CD4-positive, alpha-beta T cell (primary cell): ENCODE results near the gene ITSN1. TPM values are rescaled to one million over a fixed set of nuclear protein-coding genes. Genes with fewer than 3 reads are reported as not detected.

Experiments
- ATAC-seq: fragments of 200-7000 bp; cut with Tn5 transposase; one replicate; pipeline ENCODE4 v1.10.0; 2022; ENCODE audit warnings: mild to moderate bottlenecking; ENCODE audit not compliant: poor library complexity
- CTCF ChIA-PET: fragments of 350-600 bp; sonication (Branson Sonifier 250); formaldehyde crosslinking; loops from one replicate; lab custom pipeline; 2021; ENCODE audit warnings: antibody characterized with exemption, inconsistent platforms; lab: Charles Lee
- POLR2A ChIA-PET: fragments of 350-600 bp; sonication (Branson Sonifier 250); formaldehyde crosslinking; loops from one replicate; lab custom pipeline; 2021; ENCODE audit warnings: antibody characterized with exemption, inconsistent platforms; lab: Charles Lee
- DNase-seq, 14 experiments: peaks; one replicate each; pipeline ENCODE4 v3.0.0-alpha.2; 2013 to 2020; ENCODE audit warnings: mixed read lengths in 2 of 14
- H3K27ac ChIP-seq, 2 donors: one replicate each; pipeline versions ENCODE4 v1.5.1 to v1.7.0; 2013; ENCODE audit warnings: low read length in 2 of 2, low read depth in 1 of 2, mild to moderate bottlenecking in 1 of 2
- H3K27me3 ChIP-seq, 2 experiments: 1 replicate in 1 of 2; 2 replicates in 1 of 2; pipeline versions ENCODE4 v1.6.1 to v1.7.0; 2013; ENCODE audit warnings: low read length in 2 of 2, control low read depth in 1 of 2, mild to moderate bottlenecking in 1 of 2, moderate library complexity in 1 of 2; ENCODE audit not compliant: insufficient read depth in 2 of 2, control insufficient read depth in 1 of 2
- H3K36me3 ChIP-seq: one replicate; pipeline ENCODE4 v1.6.1; 2013; ENCODE audit warnings: low read length, control low read depth; ENCODE audit not compliant: insufficient read depth
- H3K4me1 ChIP-seq: one replicate; pipeline ENCODE4 v1.6.1; 2013; ENCODE audit warnings: low read length, control low read depth; ENCODE audit not compliant: insufficient read depth
- H3K4me3 ChIP-seq: one replicate; pipeline ENCODE4 v1.5.1; 2013; ENCODE audit warnings: mild to moderate bottlenecking, low read length, moderate library complexity
- H3K9me3 ChIP-seq, 2 experiments: 1 replicate in 1 of 2; 2 replicates in 1 of 2; pipeline versions ENCODE4 v1.6.1 to v1.7.0; 2013; ENCODE audit warnings: low read length in 2 of 2, mild to moderate bottlenecking in 2 of 2, control low read depth in 1 of 2, moderate library complexity in 1 of 2; ENCODE audit not compliant: control insufficient read depth in 1 of 2, insufficient read depth in 1 of 2
- H3K27ac Mint-ChIP-seq: one replicate; pipeline ENCODE4 v1.8.0; 2020; ENCODE audit warnings: mixed read lengths
- H3K27me3 Mint-ChIP-seq: one replicate; pipeline ENCODE4 v1.8.0; 2021; ENCODE audit warnings: mixed read lengths
- H3K36me3 Mint-ChIP-seq: one replicate; pipeline ENCODE4 v1.8.0; 2021; ENCODE audit warnings: low read depth, mixed read lengths
- H3K4me1 Mint-ChIP-seq: one replicate; pipeline ENCODE4 v1.8.0; 2021; ENCODE audit warnings: low read depth, mixed read lengths
- H3K4me3 Mint-ChIP-seq: one replicate; pipeline ENCODE4 v1.8.0; 2020; ENCODE audit warnings: mild to moderate bottlenecking, mixed read lengths
- H3K9me3 Mint-ChIP-seq: one replicate; pipeline ENCODE4 v1.8.0; 2020; ENCODE audit warnings: mixed read lengths
- intact Hi-C, 2 experiments: fragments of 100-400 bp; cut with DNase I in 1 of 2; cut with micrococcal nuclease in 1 of 2; formaldehyde crosslinking; loops; one replicate each; pipeline versions ENCODE4 v1.15.1 to v1.9.0; 2023 to 2025; cut with DNase I, micrococcal nuclease
- total RNA-seq, 174 experiments: library from RNA in 2 of 174; stranded (reverse) in 2 of 174; gene quantifications; one replicate each; pipeline ENCODE4 v1.2.3 and lab custom pipeline; 2021 to 2026
- TF ChIP-seq, protein P1 (sequence below): fragments of 200-600 bp; IDR thresholded peaks from one replicate; pipeline ENCODE4 v1.8.0; 2022; ENCODE audit warnings: antibody characterized with exemption, mild to moderate bottlenecking

ITSN1 gene
- total RNA-seq, 2 experiments from 2014 or later = 2.1 to 3.0 TPM

DNA sequence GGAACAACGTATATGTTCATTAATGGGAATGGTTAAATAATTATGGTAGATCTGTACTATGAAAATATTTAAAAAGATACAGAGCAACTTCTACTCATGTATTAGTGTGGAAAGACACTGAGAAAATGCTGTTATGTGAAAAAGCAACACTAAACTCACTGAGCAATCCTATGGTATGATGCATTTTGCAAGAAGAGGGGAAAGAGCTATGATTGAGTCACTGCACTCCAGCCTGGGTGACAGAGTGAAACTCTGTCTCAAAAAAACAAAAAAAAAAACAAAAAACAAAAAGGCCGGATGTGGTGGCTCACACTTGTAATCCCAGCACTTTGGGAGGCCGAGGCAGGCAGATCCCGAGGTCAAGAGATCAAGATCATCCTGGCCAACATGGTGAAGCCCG is 228.9 kb downstream of the ITSN1 start:
- Histone ChIP-seq H3K4me3 (no peak overlapping the region), H3K36me3 (no peaks in the 10 kb centered on the region), H3K27ac (no peak overlapping the region), H3K4me1 (no peaks in the 10 kb centered on the region), H3K27me3 (no peaks in the 10 kb centered on the region), H3K9me3 (no peaks in the 10 kb centered on the region)
- no peak for DNase-seq
- ChIA-PET CTCF (no interaction called here), POLR2A (no interaction called here)
- ATAC-seq = no peak
- Mint-ChIP-seq H3K27me3 (no peaks in the 10 kb centered on the region), H3K36me3 (no peaks in the 10 kb centered on the region), H3K4me1 (peaks cover 4% of the 10 kb centered on the region), H3K27ac (no peak overlapping the region), H3K4me3 (no peak overlapping the region), H3K9me3 (no peaks in the 10 kb centered on the region)
- intact Hi-C loops = no loop called here
- TF ChIP-seq, protein P1, sequence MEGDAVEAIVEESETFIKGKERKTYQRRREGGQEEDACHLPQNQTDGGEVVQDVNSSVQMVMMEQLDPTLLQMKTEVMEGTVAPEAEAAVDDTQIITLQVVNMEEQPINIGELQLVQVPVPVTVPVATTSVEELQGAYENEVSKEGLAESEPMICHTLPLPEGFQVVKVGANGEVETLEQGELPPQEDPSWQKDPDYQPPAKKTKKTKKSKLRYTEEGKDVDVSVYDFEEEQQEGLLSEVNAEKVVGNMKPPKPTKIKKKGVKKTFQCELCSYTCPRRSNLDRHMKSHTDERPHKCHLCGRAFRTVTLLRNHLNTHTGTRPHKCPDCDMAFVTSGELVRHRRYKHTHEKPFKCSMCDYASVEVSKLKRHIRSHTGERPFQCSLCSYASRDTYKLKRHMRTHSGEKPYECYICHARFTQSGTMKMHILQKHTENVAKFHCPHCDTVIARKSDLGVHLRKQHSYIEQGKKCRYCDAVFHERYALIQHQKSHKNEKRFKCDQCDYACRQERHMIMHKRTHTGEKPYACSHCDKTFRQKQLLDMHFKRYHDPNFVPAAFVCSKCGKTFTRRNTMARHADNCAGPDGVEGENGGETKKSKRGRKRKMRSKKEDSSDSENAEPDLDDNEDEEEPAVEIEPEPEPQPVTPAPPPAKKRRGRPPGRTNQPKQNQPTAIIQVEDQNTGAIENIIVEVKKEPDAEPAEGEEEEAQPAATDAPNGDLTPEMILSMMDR = no peak

- Histone ChIP-seq H3K27me3 (no peaks in the 10 kb centered on the region), H3K4me3 (no peak overlapping the region), H3K27ac (no peak overlapping the region), H3K9me3 (no peaks in the 10 kb centered on the region), H3K4me1 (no peaks in the 10 kb centered on the region), H3K36me3 (no peaks in the 10 kb centered on the region)
- Mint-ChIP-seq H3K9me3 (no peaks in the 10 kb centered on the region), H3K4me1 (no peaks in the 10 kb centered on the region), H3K36me3 (no peaks in the 10 kb centered on the region), H3K27me3 (no peaks in the 10 kb centered on the region), H3K27ac (no peak overlapping the region), H3K4me3 (no peak overlapping the region)
- ATAC-seq (no peak), DNase-seq (no peak)
- TF ChIP-seq, protein P1 = no peak
- POLR2A ChIA-PET = no interaction called here
- intact Hi-C loops = no loop called here
- CTCF ChIA-PET = no interaction called here
Observed at GRCh38 chr21:33872881-33873515, 230.7 kb downstream of the ITSN1 start.

- Histone ChIP-seq H3K4me3 (no peak overlapping the region), H3K27ac (no peak overlapping the region), H3K4me1 (no peaks in the 10 kb centered on the region), H3K27me3 (no peaks in the 10 kb centered on the region), H3K9me3 (no peaks in the 10 kb centered on the region), H3K36me3 (no peaks in the 10 kb centered on the region)
- Mint-ChIP-seq H3K4me3 (no peak overlapping the region), H3K27me3 (no peaks in the 10 kb centered on the region), H3K4me1 (no peaks in the 10 kb centered on the region), H3K36me3 (no peaks in the 10 kb centered on the region), H3K9me3 (no peaks in the 10 kb centered on the region), H3K27ac (no peak overlapping the region)
- no peak for ATAC-seq
- POLR2A ChIA-PET = no interaction called here
- CTCF ChIA-PET = no interaction called here
- intact Hi-C loops = no loop called here
- TF ChIP-seq, protein P1 = no peak
- DNase-seq = no peak
Observed at GRCh38 chr21:33874161-33874560, 231.9 kb downstream of the ITSN1 start.
